ENCODE results near the gene ATXN7L3.
"Not testable (repeated sequence)": the region's sequence is repeated elsewhere in the genome, so short reads cannot be mapped to it uniquely, and the experiment has no call there.

Gene ATXN7L3

DNA sequence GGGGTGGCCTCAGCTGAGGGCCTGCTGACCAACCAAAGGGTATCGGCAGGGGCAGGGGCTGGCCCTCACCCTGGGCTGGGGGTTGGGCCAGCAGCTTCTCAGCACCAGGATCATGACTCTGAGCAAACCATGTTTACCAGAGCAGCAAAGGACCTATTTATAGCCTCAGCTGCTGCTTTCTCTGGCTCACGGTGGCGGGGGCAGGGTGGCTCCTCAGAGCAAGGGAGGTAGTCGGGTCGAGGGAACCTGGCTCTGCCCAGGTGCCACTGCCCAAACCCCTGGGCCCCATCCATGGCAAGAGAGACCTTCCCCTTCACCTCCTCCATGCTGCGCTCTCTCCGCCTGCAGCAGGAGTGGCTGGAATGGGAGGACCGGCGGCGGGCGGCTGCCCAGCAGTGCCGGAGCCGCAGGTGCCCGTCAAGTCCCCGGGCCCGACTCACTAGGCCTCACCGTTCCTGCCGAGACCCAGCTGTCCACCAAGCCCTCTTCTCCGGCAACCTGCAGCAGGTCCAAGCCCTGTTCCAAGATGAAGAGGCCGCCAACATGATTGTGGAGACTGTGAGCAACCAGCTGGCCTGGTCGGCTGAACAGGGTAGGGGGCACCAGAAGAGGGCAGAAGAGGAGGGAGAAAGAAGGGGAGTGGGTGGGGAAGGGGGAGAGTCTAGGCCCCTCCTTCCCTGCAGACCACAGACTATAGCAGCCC, 29.0 kb downstream of the ATXN7L3 start, which contains the start of gene ASB16:
TSS of gene ASB16 (plus strand) at position 206 of the 703 bp plus-strand sequence. CDS start at position 292, 86 bp downstream.
- DNase-seq = no peak

DNA sequence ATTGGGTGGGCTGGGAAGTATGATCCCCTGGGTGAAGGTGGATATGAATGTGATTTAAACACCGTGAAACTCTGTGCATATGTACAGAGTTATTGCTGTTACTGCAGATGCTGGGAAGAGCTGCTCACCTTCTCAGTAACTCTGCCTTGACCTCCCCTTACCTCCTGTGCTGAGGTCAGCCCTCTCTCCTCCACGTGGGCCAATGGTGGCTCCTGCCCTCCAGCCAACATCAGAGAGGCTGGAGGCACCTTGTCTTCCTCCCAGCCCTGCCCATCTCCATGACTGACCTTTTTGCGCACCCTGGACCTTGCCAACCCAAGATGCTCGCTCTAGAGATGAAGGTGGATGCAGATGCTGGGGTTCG, 29.6 kb downstream of the ATXN7L3 start:
- no peak for DNase-seq

DNA sequence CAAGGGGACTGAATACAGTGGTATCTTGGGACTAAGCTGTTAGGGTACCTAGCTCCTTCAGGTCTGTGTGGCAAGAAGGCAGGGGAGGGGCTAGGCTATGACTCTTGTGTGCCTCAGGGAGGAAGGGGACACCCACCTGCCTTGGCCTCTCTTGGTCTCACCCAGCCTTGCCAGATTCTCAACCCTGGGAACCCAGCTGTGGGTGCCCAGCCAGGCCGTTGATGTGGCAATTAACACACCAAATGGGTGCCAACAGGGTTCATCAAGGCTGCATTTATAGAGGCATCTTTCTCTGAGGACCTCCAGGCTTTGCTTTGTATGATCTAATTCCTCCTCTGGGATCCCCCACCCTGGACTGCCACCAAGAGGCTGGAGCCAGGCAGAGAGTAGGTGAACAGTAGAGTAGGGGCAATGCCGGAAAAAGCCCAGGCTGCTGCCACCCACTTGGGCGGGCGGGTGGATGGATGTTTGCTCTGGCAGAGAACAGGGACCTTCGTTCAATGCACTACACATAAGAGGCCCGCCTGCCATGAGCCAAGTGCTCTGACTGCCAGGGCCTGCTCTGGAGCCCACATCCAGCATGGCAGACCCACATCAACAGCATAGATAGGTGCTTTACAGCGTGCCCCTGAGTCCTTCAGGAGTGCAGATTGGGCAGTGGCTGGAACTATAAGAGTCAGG, 32.4 kb downstream of the ATXN7L3 start:
- DNase-seq = no peak

DNA sequence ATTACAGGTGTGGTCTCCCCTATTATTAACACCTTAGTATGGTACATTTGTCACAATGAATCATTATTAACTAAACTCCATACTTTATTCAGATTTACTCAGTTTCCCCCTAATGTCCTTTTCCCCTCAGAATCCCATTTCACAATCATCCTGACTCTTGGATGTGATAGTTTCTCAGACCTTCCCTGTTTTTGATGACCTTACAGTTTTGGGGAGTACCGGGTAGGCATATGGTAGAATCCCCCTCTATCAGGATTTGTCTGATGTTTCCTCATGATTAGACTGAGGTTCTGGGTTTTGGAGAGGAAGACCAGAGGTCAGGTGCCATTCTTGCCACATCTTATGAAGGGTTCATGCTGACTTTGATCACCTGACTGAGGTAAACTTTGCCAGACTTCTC, 35.2 kb downstream of the ATXN7L3 start:
- DNase-seq = no peak

DNA sequence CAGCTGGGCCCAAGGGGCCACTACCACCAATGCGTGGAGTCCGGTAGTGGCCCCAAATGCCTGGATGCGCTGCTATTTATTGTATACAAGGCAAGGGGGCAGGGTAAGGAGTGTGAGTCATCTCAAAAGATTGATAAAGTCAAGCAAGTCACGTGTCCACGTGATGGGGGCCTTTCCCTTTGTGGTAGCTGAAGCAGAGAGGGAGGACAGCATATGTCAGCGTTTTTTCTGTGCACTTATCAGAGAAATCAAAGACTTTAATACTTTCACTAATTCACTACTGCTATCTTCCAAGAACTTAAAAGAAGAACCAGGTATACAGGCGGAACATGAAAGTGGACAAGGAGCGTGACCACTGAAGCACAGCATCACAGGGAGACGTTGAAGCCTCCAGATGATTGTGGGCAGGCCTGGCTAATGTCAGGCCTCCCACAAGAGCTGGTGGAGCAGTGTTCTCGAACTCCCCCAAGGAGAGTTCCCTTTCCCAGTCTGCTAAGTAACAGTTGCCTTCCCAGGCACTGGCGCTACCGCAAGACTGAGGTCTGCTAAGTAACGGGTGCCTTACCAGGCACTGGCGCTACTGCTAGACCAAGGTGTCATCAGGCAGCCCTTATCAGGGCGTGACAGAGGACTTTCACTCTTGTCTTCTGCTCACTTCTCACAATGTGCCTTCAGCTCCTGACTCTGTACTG, 40.0 kb downstream of the ATXN7L3 start:
- peak; percentile 59 for DNase-seq

DNA sequence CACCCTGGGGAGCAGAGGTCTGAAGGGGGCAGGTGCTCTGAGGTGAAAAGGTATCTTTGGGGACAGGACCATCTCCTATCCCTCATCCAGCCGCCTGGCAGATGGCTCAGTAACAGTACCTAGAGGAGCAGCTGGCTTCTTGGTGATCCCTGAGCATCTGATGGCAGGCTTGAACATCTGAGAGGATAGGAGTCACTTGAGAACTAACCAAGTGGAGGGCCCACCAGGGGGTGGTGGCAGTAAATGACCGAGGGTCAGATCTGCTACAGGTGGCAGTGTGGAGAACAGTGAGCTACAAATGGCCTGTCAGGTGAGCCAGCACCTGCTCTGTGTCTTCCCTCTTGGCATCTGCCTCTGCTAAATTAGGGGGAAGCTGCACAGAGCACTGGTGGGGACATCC, 44.2 kb downstream of the ATXN7L3 start:
- DNase-seq = no peak

DNA sequence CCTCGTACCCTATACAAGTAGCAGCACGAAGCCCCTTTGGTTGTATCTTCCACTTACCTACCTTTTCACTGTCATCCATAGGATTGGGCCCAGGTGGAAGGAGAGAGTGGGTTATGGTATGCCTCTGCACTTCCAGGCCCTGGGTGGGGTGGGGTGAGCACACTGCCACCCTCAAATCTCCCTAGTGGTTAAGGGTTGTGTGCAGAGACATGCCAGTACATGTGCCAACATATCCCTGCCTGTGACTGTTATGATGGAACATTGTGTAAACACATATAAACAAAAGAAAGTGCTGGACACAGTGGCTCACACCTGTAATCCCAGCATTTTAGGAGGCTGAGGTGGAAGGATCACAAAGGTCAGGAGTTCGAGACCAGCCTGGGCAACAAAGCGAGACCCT, 46.8 kb downstream of the ATXN7L3 start:
- DNase-seq = no peak

DNA sequence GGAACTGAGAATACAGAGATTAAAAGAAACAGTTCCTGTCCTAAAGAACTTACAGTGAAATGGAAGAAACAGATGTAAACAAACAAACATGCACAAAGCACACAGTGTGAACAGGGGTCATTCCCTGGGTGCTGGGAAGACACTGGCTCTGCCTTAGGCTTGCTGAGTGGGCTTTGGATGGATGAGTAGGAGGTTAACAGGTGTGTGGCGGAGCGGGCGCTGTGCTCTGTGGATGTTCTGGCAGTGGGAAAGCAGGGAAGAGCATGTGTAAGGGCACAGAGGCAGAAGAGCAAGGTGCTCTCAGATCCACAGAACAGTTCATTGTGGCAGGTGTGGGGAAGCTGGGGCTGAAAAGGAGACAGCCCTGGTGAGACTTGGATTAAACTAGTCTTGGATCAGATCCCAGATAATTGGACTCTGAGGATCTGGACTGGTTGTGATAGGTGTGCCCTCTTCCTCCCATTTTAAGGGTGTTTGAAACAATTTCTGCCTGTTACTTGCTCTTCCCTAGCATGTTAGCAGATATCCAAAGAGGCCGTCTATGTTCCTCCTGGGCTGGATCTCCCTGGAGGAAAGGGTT, 49.8 kb downstream of the ATXN7L3 start:
- DNase-seq = no peak

DNA sequence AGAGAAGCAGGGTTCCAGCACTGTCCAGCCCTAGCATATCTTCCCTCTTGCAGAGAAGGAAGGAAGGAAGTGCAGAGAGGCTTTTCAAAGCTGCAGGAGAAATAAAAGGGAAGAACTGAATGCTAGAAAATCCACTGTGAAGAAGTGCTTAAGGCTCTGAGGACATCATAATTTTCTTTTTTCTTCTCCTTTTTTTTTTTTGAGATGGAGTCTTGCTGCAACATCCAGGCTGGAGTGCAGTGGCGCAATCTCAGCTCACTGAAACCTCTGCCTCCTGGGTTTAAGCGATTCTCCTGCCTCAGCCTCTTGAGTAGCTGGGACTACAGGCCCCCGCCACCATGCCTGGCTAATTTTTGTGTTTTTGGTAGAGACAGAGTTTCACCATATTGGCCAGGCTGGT, 50.6 kb downstream of the ATXN7L3 start:
- DNase-seq = not testable (repeated sequence)

DNA sequence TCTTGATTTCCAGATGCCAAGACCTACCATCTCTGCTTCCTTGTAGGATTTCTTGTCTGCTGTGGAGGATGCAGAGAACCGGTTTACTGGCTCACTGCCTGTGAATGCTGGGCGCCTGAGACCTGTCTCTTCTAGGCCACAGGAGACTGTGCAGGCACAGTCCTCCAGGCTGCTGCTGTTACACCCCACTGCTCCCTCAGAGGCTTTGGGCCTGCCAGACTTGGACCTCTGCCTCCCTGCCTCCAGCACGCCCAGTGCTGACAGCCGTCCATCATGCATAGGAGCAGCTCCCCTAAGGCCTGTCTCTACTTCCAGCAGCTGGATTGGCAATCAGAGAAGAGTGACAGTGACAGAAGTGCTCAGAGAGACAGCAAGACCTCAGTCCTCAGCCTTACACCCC, 51.9 kb downstream of the ATXN7L3 start:
- no peak for DNase-seq

DNA sequence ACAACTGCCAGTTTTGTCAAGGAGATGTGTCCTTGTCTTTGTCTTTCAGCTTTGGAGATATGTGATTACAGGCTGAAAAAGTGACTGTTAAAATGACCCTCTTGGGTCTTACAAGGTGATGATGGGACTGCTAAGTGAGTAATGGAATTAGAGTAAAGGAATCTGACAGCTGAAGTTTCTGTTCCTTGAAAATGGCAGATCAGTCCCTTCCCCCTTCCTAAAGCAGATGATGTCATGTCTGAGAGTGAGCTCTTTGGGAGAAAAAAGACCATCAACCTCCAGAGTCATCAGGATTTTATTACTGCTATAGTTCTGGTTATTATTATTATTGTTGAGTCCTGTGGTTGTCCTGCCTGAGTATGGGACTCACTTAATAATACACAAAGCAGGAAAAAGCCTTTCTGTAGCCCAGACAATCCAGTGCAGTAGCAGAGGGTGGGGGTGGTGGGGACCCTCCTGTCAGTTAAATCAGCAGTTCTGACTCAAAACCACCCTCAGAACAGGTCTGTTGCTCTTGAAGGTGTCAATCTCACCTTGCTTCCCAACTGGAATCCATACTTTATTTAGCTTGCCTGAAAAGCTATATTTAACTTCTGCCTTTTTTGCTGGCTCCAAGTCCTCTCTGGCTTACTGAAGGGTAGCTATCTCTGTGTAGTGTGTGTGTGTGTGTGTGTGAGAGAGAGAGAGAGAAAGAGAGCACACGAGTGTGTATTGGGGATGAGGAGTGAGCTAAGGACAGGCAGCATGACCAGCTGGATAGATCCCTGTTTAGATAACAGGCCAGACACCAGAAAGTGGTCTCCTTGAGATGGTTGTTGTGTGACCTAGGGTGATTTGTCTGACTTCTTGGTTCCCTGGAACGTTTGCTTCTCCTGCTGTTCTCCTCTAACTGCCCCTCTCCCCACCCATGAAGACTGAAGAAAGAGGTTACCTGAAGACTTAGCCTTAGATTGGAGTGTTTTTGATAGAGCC, 53.0 kb downstream of the ATXN7L3 start:
- DNase-seq = no peak

DNA sequence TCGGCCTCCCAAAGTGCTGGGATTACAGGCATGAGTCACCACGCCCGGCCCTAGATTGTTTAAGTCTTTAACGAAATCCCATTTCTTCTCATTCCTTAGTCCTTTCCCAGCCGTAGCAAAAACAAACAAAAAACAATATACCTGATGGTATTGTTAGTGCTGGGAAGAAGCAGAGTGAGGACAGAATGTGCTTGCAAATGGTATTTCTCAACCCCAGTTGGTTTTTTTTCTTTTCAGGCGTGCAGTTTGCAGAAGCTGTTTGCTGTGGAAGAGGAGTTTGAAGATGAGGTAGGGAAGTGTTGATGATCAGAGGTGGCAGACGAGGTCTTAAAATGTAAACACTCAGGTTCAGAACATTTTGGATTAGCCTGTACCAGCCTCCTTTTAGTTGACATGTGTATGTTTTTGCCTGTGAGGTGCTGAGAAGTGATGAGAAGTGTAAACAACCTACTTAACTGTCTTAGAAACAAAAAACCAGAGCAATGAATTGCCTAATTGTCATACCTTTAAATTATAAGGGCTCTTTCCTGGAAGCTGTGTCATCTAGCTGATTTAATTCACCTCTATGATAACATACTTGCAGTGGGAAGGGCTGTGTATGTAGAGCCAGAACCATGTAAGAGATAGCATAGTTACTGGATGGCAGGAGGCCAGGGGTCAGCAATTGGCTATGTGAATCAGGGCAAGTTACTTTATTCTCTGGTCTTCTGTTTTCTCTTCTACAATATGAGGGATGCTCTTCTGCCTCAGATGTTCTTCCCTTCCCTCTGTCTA, 54.5 kb downstream of the ATXN7L3 start:
- no peak for DNase-seq

DNA sequence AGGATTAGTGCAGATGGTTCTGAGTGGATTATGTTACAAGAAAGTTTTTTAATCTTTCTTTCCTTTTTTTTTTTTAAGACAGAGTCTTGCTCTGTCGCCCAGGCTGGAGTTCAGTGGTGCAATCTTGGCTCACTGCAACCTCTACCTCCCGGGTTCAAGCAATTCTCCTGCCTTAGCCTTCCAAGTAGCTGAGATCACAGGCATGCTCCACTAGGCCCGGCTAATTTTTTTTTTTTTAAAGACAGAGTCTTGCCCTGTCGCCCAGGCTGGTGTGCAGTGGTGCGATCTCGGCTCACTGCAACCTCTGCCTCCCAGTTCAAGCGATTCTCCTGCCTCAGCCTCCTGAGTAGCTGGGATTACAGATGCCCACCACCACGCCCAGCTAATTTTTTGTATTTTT, 55.8 kb downstream of the ATXN7L3 start:
- DNase-seq = not testable (repeated sequence)
